Endothelial cell of umbilical vein (primary cell): Measurements from ENCODE around the gene SINHCAF. TPM values are rescaled to one million over a fixed set of nuclear protein-coding genes. Genes with fewer than 3 reads are reported as not detected.

ENCODE experiments used
- BruUV-seq: library from RNA; stranded (reverse); fragments of 400-500 nt; replicated peaks from 2 replicates; lab custom pipeline; 2021; lab: Mats Ljungman, UMichigan
- CTCF ChIA-PET: fragments of 300-600, 350-600 bp; sonication (Branson Sonifier 250); formaldehyde crosslinking; loops from one replicate; lab custom pipeline; 2021; ENCODE audit warnings: antibody characterized with exemption, inconsistent platforms; lab: Charles Lee
- POLR2A ChIA-PET: fragments of 300-600, 350-600 bp; sonication (Branson Sonifier 250); formaldehyde crosslinking; loops from one replicate; lab custom pipeline; 2021; ENCODE audit warnings: antibody characterized with exemption, inconsistent platforms; lab: Charles Lee
- DNase-seq: peaks from one replicate; pipeline ENCODE4 v3.0.0-alpha.2; 2011; ENCODE audit warnings: low read depth, low spot score
- FAIRE-seq: peaks from 2 replicates; lab custom pipeline; 2011; peaks lifted over from hg19 to GRCh38; lab: Jason Lieb, UNC
- H2AFZ ChIP-seq: 2 replicates; pipeline ENCODE4 v1.6.0; 2012; ENCODE audit warnings: low read depth, low read length, control low read depth, inconsistent platforms
- H3K27ac ChIP-seq: 2 replicates; pipeline ENCODE4 v1.5.1; 2011; ENCODE audit warnings: low read depth, mild to moderate bottlenecking, control low read depth, low read length, moderate library complexity; ENCODE audit not compliant: insufficient read depth
- H3K27me3 ChIP-seq, 2 experiments: 2 replicates each; pipeline versions ENCODE4 v1.6.0 to v1.6.1; 2011; ENCODE audit warnings: low read length in 2 of 2, mixed read lengths in 1 of 2; ENCODE audit not compliant: control insufficient read depth in 2 of 2, insufficient read depth in 2 of 2
- H3K36me3 ChIP-seq, 2 experiments: 2 replicates in 1 of 2; 3 replicates in 1 of 2; pipeline ENCODE4 v1.5.1; 2011; ENCODE audit warnings: low read length in 2 of 2, mild to moderate bottlenecking in 1 of 2, moderate library complexity in 1 of 2; ENCODE audit not compliant: control insufficient read depth in 2 of 2, insufficient read depth in 2 of 2; ENCODE audit errors: extremely low read depth in 1 of 2
- H3K4me1 ChIP-seq: 3 replicates; pipeline ENCODE4 v1.5.1; 2011; ENCODE audit warnings: mild to moderate bottlenecking, low read length; ENCODE audit not compliant: control insufficient read depth, insufficient read depth; ENCODE audit errors: extremely low read depth
- H3K4me2 ChIP-seq: 2 replicates; pipeline ENCODE4 v1.6.1; 2011; ENCODE audit warnings: low read length, control low read depth, mixed read lengths; ENCODE audit not compliant: insufficient read depth
- H3K4me3 ChIP-seq, 3 experiments: fragments of 200-600 bp in 1 of 3; sonication (generic), shearing (Covaris generic) in 1 of 3; replicated peaks in 1 of 3; 2 replicates each; pipeline ENCODE4 v1.5.1; 2011 to 2016; ENCODE audit warnings: control low read depth in 3 of 3, low read length in 3 of 3, mild to moderate bottlenecking in 2 of 3, inconsistent platforms in 1 of 3, low read depth in 1 of 3, moderate library complexity in 1 of 3; ENCODE audit not compliant: insufficient read depth in 1 of 3
- H3K79me2 ChIP-seq: 2 replicates; pipeline ENCODE4 v1.6.0; 2012; ENCODE audit warnings: low read length, inconsistent platforms; ENCODE audit not compliant: control insufficient read depth, insufficient read depth
- H3K9ac ChIP-seq: replicated peaks from 2 replicates; pipeline ENCODE3; 2011; ENCODE audit warnings: low read length, control low read depth; ENCODE audit not compliant: insufficient read depth; ENCODE audit errors: extremely low read depth
- H3K9me1 ChIP-seq: replicated peaks from 3 replicates; pipeline ENCODE4 v1.6.0; 2011; ENCODE audit warnings: mild to moderate bottlenecking, low read length; ENCODE audit not compliant: control insufficient read depth, insufficient read depth; ENCODE audit errors: extremely low read depth
- H3K9me3 ChIP-seq: replicated peaks from 2 replicates; pipeline ENCODE4 v1.5.1; 2012; ENCODE audit warnings: low read length, inconsistent platforms; ENCODE audit not compliant: control insufficient read depth, insufficient read depth
- H4K20me1 ChIP-seq: replicated peaks from 2 replicates; pipeline ENCODE3; 2011; ENCODE audit warnings: mild to moderate bottlenecking, low read length; ENCODE audit not compliant: control insufficient read depth, insufficient read depth; ENCODE audit errors: extremely low read depth
- EZH2 ChIP-seq: IDR thresholded peaks from 2 replicates; pipeline ENCODE4 v1.6.1; 2012; ENCODE audit warnings: borderline replicate concordance, low read depth, mild to moderate bottlenecking, moderate library complexity, low read length, inconsistent platforms; ENCODE audit not compliant: severe bottlenecking
- FOS ChIP-seq: IDR thresholded peaks from 2 replicates; pipeline ENCODE4 v1.6.1; 2011; ENCODE audit warnings: mild to moderate bottlenecking, low read length, moderate library complexity, borderline replicate concordance; ENCODE audit not compliant: insufficient read depth
- GATA2 ChIP-seq: IDR thresholded peaks from 2 replicates; pipeline ENCODE4 v1.7.0; 2011; ENCODE audit warnings: low read depth, mild to moderate bottlenecking, moderate library complexity, mixed read lengths, low read length; ENCODE audit not compliant: insufficient read length, insufficient read depth
- JUN ChIP-seq: IDR thresholded peaks from 2 replicates; pipeline ENCODE4 v1.6.1; 2011; ENCODE audit warnings: borderline replicate concordance, low read depth; ENCODE audit not compliant: insufficient read length, insufficient read depth
- MYC ChIP-seq: IDR thresholded peaks from one replicate; pipeline ENCODE4 v1.6.1; 2011; ENCODE audit warnings: mild to moderate bottlenecking, low read depth, low read length
- POLR2A ChIP-seq: IDR thresholded peaks from 2 replicates; pipeline ENCODE4 v1.6.1; 2012; ENCODE audit warnings: low read depth, mild to moderate bottlenecking, control low read depth, low read length
- POLR2AphosphoS5 ChIP-seq: IDR thresholded peaks from 2 replicates; pipeline ENCODE4 v1.6.1; 2012; ENCODE audit warnings: low read depth, mild to moderate bottlenecking, control low read depth, low read length, moderate library complexity; ENCODE audit not compliant: insufficient read depth
- dilution Hi-C: fragments of 300-500 bp; cut with MboI; formaldehyde crosslinking; loops from one replicate; pipeline ENCODE4 v1.15.0; 2019; ENCODE audit warnings: low sequenced_read_pairs; ENCODE audit not compliant: extremely low pct_ligation_motif_present
- intact Hi-C: fragments of 100-400 bp; cut with micrococcal nuclease; formaldehyde crosslinking; loops from one replicate; pipeline ENCODE4 v1.10.0; 2022
- polyA plus RNA-seq, 4 experiments: library from polyadenylated mRNA; depleted of rRNA in 3 of 4; stranded (reverse) in 3 of 4; unstranded in 1 of 4; fragments of >200 nt; gene quantifications; 2 replicates each; pipeline versions ENCODE4 v1.2.1 to v1.2.3, GENCODE V29; 2011 to 2012; ENCODE audit warnings: missing spikeins in 1 of 4
- total RNA-seq: library from RNA; stranded (reverse); gene quantifications from 2 replicates; pipeline ENCODE4 v1.2.3, GENCODE V29; 2021
- TF ChIP-seq, protein P1 (sequence below), 2 donors: IDR thresholded peaks; 1 replicate in 1 of 2; 2 replicates in 1 of 2; pipeline ENCODE4 v1.5.1; 2011; ENCODE audit warnings: low read length in 2 of 2, mild to moderate bottlenecking in 2 of 2, moderate library complexity in 2 of 2, control low read depth in 1 of 2, inconsistent platforms in 1 of 2, low read depth in 1 of 2; ENCODE audit not compliant: insufficient read depth in 1 of 2; ENCODE audit errors: extremely low read depth in 1 of 2
- TF ChIP-seq, protein P2 (sequence below): IDR thresholded peaks from 2 replicates; pipeline ENCODE4 v1.6.1; 2011; ENCODE audit not compliant: insufficient read depth, insufficient read length

SINHCAF gene
- total and polyA plus RNA-seq, 2 donors (not counting 3 experiments of a cell fraction or from before 2014, with no cell fraction given) = 19.3 to 83.4 TPM

DNA sequence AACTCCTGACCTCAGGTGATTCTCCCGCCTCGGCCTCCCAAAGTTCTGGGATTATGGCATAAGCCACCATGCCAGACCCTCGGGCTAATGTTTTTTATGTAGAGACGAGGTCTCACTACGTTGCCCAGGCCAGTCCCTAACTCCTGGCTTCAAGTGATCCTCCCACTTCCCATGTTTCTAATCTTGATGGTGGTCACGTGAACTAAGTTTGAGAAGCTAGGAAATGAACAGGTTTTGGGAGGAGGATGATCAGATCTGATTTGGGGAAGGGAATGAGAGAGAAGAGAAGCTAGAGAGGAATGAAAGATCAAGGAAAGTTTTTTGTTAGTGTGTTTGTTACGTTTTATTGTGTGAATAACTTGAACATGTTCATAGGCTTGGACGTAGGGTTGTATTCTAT, 17.2 kb upstream of the SINHCAF start:
- FAIRE-seq = no peak
- TF ChIP-seq JUN (no peak), POLR2A (no peak), GATA2 (no peak), FOS (no peak), EZH2 (no peak), POLR2AphosphoS5 (no peak), MYC (no peak)
- TF ChIP-seq, protein P1, sequence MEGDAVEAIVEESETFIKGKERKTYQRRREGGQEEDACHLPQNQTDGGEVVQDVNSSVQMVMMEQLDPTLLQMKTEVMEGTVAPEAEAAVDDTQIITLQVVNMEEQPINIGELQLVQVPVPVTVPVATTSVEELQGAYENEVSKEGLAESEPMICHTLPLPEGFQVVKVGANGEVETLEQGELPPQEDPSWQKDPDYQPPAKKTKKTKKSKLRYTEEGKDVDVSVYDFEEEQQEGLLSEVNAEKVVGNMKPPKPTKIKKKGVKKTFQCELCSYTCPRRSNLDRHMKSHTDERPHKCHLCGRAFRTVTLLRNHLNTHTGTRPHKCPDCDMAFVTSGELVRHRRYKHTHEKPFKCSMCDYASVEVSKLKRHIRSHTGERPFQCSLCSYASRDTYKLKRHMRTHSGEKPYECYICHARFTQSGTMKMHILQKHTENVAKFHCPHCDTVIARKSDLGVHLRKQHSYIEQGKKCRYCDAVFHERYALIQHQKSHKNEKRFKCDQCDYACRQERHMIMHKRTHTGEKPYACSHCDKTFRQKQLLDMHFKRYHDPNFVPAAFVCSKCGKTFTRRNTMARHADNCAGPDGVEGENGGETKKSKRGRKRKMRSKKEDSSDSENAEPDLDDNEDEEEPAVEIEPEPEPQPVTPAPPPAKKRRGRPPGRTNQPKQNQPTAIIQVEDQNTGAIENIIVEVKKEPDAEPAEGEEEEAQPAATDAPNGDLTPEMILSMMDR (IDR thresholded peaks at IDR 0.05; ENCODE audit: extremely low read depth in 1 of 2, insufficient read depth in 1 of 2, low read depth in 1 of 2, low read length in 2 of 2) = no peak
- TF ChIP-seq, protein P2, sequence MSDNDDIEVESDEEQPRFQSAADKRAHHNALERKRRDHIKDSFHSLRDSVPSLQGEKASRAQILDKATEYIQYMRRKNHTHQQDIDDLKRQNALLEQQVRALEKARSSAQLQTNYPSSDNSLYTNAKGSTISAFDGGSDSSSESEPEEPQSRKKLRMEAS = no peak
- CTCF ChIA-PET = no interaction called here

More for the DNA sequence above, 17.2 kb upstream of the SINHCAF start:
- BruUV-seq = no TSS peak
- Histone ChIP-seq H3K79me2 (no peaks in the 10 kb centered on the region), H3K4me3 (no peak overlapping the region), H3K27me3 (peaks cover 0 to 3% of the 10 kb centered on the region in 2 experiments), H3K27ac (no peak overlapping the region), H3K9ac (no peak overlapping the region), H3K9me1 (no peaks in the 10 kb centered on the region), H3K9me3 (no peaks in the 10 kb centered on the region), H4K20me1 (no peaks in the 10 kb centered on the region), H3K4me2 (no peak overlapping the region), H2AFZ (no peak overlapping the region), H3K4me1 (no peaks in the 10 kb centered on the region), H3K36me3 (no peaks in the 10 kb centered on the region)
- DNase-seq = no peak
- dilution Hi-C loops = no loop called here
- POLR2A ChIA-PET = no interaction called here
- intact Hi-C loops = no loop called here
